K562 (cell line): ENCODE data around the gene CADPS2. TPM values are rescaled to one million over a fixed set of nuclear protein-coding genes. Genes with fewer than 3 reads are reported as not detected.

Source experiments
- CBX5 ChIP-seq: IDR thresholded peaks from 2 replicates; pipeline ENCODE4 v1.6.1; 2014; ENCODE audit warnings: low read depth, borderline replicate concordance
- DEAF1 ChIP-seq: fragments of 450-650 bp; formaldehyde crosslinking; IDR thresholded peaks from 2 replicates; pipeline ENCODE4 v1.4.0; 2020; ENCODE audit warnings: mild to moderate bottlenecking, moderate library complexity
- NFYB ChIP-seq: IDR thresholded peaks from 2 replicates; pipeline ENCODE4 v1.6.1; 2011; ENCODE audit warnings: mild to moderate bottlenecking, moderate library complexity; ENCODE audit not compliant: insufficient read length; ENCODE audit errors: extremely low read depth
- NR3C1 ChIP-seq: sonication (generic); formaldehyde crosslinking; IDR thresholded peaks from 2 replicates; pipeline ENCODE4 v1.8.1; 2022; ENCODE audit warnings: missing genetic modification reagents
- TAF9B ChIP-seq: fragments of 450-650 bp; IDR thresholded peaks from 2 replicates; pipeline ENCODE4 v1.6.1; 2018; ENCODE audit warnings: mild to moderate bottlenecking; ENCODE audit not compliant: partially characterized antibody
- THRAP3 ChIP-seq: fragments of 450-650 bp; IDR thresholded peaks from 2 replicates; pipeline ENCODE4 v1.6.1; 2016; ENCODE audit warnings: mild to moderate bottlenecking, inconsistent platforms, borderline replicate concordance
- ZBTB7A ChIP-seq: IDR thresholded peaks from 2 replicates; pipeline ENCODE4 v1.6.1; 2011; ENCODE audit warnings: low read depth, mild to moderate bottlenecking, low read length, moderate library complexity, borderline replicate concordance; ENCODE audit not compliant: control insufficient read depth
- ZNF274 ChIP-seq: IDR thresholded peaks from 2 replicates; pipeline ENCODE4 v1.6.1; 2011; ENCODE audit warnings: low read depth, mild to moderate bottlenecking, low read length, moderate library complexity, borderline replicate concordance
- ZNF518B ChIP-seq: fragments of 250-450 bp; sonication (Bioruptor Pico); IDR thresholded peaks from 2 replicates; pipeline ENCODE4 v1.5.0; 2021; ENCODE audit warnings: mild to moderate bottlenecking, moderate library complexity
- ZNF696 ChIP-seq: fragments of 250-450 bp; sonication (Bioruptor Pico); conservative IDR thresholded peaks from 2 replicates; pipeline ENCODE4 v1.4.0; 2020; ENCODE audit warnings: mild to moderate bottlenecking, moderate library complexity
- polyA plus RNA-seq, 8 experiments: library from polyadenylated mRNA; depleted of rRNA in 4 of 8; stranded (reverse) in 5 of 8; unstranded in 3 of 8; fragments of >200 nt; fragmentation: Nextera tagmentation in 2 of 8; fragmentation: Illumina TruSeq in 1 of 8; extraction: Ambion mirVana in 2 of 8; extraction: Trizol in 1 of 8; gene quantifications; 2 replicates each; pipeline versions ENCODE4 v1.2.1 to v1.2.3, GENCODE V29; 2011 to 2014; ENCODE audit warnings: inconsistent platforms in 1 of 8, missing spikeins in 1 of 8
- total RNA-seq, 7 experiments: library from RNA; depleted of rRNA in 6 of 7; stranded (reverse); fragments of >200 nt in 6 of 7; fragmentation: Illumina TruSeq in 2 of 7; extraction: Trizol in 2 of 7; gene quantifications; 2 replicates each; pipeline versions ENCODE4 v1.2.1 to v1.2.3, GENCODE V29; 2011 to 2021; ENCODE audit warnings: low replicate concordance in 1 of 7

The CADPS2 gene
- total and polyA plus RNA-seq, 9 of the 15 experiments (the other 6 are each of a cell fraction or from before 2014, with no cell fraction given) = 0.03 to 0.14 (median 0.04) TPM; not detected in 1

- TF ChIP-seq ZNF518B (CRISPR knock-in tag) (no peak), ZNF274 (no peak), CBX5 (no peak), ZBTB7A (no peak), NR3C1 (CRISPR knock-in tag) (no peak), NFYB (no peak), ZNF696 (no peak), THRAP3 (no peak), DEAF1 (no peak), TAF9B (no peak)
Observed at GRCh38 chr7:122885583-122886356, 490 bp downstream of the CADPS2 start (continued).
